Stimulated activated CD4-positive, alpha-beta T cell treated with anti-CD3 and anti-CD28 coated beads, TNF-alpha, amount 100 ng/mL, for 24 hours (primary cell): ENCODE results near the gene FAM163B.

Experiments used
- DNase-seq, 3 experiments: peaks; one replicate each; pipeline ENCODE4 v3.0.0-alpha.2; 2020; ENCODE audit warnings: low read depth in 3 of 3

FAM163B gene

DNA sequence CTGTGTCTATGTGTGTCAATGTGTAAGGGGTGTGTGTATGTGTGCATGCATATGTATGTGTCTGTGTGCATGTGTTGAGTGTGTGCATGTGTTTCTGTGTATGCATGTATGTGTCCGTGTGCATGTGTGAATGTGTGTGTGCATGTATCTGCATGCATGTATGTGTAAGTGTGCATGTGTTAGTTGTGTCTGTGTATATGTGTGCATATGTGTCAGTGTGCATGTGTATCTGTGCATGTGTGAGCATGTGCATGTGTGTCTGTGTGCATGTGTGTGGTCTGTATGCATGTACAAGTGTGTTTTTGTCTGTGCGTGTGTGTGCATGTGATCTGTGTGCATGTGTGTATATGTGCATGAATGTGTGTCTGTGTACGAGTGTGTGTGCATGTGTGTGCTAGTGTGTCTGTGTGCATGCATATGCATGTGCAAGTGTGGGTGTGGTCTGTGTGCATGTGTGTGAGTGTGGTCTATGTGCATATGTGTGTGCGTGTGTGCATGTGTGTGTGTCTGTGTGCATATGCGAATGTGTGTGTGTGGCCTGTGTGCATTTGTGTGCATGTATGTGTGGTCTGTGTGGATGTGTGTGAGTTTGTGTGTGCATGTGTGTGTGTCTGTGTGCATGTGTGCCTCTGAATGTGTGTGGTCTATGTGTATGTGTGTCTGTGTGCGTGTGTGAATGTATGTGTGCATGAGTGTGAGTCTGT is 9.6 kb downstream of the FAM163B start:
- no peak for DNase-seq

DNA sequence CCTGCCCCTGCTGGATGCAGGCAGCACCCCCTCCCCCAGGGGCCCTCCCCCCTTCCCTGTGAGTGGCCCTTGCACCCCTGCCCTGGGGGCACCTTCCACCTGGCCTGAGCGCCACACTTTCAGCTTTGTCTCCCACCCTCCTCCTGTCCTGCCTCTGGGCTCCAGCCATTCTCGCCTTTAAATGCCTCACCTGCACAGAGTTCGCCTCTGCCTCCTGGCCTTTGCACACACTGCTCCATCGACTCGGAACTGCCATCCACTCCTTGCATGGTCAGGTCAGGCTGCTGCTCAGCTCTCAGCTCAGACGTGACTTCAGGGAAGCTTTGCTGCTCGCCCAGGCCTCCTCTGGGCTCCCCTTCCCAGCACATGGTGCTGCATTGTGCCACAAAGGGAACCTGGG is 10.2 kb downstream of the FAM163B start:
- DNase-seq, result no peak

DNA sequence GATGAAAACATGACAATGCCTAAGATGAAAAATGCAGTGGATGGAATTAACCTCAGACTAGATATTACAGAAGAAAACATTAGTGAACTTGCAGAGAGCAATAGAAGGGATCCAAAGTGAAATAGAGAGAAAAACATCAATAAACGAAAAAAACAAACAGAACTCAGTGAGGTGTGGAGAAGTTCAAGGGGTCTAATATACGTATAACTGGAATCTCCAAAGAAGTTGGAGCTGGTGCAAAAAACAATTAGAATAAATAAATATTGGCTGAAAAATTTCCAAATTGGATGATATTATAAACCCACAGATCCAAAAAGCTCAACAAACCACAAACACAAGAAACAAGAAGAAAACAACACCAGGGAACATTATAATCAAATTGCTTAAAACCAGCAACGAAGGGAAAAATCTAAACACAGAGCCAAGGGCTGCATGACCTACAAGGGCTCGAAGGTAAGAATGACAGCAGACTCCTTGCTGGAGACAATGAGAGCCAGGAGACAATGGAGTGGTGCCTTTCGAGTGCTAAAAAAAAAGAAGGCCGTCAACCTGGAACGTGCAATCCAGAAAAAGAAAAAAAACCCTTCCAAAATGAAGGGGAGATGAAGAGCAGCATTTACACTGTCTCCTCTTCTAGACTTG is 11.8 kb downstream of the FAM163B start:
- DNase-seq, result no peak

DNA sequence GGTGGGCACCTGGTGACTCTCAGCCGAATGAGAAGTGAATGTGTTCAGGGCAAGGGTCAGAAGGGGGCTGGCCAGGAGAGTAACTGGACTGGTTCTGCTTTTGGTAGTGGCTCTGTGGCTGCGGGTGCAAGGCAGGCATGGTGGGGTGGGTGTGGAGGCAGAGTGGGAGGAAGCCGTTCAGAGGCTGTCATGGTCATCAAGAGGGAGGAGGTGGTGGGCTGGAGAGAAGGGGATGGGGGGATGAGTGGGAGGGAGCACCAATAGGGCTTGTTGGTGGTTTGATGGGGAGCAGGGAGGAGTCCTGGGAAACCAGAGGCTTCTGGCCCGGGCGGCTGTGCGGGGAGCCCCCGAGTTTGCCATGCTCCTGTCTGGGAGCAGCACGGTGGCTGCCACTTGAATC is 13.3 kb downstream of the FAM163B start:
- DNase-seq, result no peak

DNA sequence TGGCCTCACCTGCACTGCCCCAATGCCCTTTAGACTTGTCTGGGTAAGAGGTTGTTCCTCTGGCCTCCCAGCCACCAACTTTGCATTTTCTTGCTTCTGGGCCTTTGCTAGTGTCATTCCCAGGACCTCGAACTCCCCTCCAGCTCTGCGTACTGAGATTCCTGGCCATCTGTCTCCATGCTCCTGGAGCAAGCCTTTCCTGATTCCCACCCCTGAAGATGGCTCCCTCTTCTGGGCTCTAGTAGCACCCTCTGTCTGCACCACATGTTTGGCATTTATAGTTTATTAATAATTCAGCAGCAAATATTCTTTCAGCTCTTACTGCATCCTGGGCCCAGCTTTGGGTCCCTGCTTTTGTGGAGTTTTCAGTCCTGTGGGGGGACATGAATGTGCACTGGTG is 14.9 kb downstream of the FAM163B start:
- DNase-seq, result no peak

DNA sequence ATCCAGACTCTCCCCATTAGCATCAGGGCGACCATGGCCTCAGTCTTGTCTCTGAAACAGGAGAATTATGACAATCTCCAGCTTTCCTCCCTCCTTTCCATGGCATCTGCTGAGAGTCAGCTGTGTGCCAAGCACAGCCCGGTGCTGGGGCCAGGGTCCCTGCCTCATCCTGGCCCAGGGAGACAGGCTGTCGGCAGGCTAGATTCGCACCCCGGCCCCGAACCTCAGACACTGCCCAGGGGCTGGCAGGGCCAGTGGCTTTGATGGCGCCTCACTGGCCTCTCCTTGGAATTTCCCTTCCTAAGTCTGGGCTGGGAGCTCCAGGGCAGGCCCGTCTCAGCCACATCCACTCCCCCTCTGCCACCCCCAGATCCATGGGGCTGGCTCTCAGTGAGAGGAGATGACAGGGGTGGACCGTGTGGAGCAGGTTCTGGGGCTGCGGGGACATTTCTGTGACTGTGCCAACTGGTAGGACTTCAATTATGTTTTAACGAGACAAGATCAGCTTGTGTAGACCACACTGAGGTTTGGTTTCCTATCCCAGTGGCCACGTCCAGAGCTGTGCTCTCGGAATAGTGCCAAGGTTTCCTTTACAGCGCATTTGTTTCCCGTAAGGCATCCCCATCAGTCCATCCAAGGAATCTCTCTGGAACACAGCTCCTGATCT is 15.5 kb downstream of the FAM163B start:
- DNase-seq, result no peak

DNA sequence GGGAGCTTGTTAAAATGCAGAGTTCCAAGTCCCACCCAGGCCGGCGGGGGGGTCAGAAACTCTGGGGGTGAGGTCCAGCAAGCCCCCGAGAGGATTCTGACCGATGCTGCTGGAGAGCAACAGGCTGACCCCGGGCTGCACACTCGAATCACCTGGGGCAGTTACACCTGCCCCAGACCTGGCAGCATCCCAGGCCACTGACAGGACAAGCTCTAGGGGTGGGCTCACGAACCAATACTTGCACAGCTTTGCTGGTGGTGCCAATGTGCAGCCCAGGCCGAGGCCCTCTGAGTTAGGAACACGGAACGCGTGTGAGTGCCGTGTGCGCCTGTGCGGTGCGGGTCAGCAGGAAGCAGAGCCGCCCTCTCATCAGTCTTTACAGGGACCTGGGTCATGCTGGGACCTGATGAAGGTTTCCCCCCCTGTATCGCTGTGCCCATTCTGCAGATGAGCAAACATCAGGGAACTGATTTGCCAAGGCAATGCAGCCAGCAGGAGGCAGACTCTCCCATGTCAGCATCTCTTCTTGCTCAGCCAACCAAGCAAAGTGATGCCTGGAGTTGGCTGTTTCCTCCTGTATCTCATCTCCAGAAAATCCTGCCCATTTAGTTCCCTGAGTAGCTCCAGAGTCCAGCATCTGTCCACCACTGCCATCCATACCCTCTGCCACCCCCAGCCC is 16.3 kb downstream of the FAM163B start:
- peak in 1 of 3 experiments; percentile 20 for DNase-seq

DNA sequence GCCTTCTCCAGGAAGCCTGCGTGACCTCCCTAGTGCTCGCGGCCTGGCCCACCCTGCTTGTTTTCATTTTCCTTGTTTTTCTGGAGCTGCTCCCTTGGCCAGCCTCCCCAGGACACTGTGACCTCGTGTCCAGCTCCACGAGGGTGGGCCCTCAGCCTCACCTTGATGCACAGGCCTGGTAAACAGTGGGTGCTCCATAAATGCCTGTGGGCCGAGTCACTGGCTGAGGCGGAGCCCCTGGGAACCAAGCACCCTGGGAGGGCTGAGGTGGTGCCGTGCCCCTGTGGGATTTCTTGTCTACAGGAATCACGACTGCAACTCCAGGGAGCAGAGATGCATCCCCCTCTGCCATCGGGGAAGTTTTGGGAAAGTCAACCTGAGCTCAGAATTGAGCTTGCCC is 17.2 kb downstream of the FAM163B start:
- DNase-seq, result no peak

DNA sequence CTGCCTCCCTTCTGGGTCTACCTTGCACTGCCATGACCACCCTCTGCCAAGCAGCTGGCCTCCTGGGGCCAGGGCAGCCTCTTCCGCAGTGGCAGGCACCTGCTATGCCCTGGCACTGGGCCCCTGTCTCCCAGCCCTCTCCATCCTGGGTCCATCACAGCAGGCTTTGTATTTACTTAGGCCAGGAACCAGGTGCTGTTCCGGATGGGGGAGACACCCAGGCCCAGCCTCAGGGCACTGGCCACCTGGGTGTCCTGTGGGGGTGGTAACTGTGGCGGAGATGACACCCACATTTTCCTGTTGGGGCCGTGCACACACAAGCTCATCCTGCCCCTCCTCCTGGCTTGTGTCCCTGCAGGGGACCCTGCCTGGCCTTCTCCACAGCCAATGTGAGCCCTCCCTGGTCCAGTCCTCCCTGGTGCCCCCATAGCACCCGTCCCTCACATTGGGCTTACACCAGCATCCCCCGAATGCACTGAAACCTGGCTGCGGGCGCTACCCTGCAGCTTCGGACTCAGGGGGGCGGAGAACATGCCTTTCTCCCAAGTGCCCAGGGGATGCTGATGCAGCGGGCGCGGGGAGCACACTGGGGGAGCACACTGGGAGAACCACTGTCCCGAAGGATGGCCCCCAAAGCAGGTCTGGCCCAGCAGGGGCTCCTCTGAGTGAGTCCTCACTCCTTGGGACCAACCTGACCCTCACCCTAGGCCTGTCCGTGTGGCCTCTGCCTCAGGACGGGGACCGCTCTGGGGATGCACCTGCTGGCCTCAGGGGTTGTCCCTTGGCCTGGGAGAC is 17.9 kb downstream of the FAM163B start:
- no peak for DNase-seq

DNA sequence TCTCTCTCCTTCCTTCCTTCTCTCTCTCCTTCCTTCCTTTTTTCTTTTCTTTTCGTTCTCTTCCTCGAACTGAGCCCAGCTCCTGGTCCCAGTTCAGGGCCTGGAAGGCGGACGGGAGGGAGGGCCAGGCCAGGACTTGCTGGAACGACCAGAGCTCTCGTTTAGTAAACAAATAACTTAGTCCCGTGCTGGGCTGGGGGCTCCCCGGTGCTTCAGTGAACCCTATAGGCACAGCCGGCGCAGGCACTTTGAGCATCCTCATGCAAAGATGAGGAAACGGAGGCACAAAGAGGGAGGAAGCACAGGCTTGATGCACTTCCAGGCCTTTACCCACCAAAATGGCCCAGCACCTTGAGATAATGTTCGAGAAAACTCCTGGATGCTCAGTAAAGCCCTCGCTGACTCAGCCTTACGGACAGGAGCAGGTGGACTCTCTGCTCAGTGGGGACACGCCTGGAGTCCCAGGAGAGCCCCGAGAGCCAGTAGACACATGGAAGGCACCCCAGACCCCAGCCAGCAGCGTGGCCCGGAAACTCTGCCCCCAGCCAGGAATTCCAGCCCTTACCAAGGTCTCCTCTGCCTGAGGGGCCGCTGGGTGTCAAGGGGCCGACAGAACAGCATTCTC is 18.8 kb downstream of the FAM163B start:
- DNase-seq, result no peak

DNA sequence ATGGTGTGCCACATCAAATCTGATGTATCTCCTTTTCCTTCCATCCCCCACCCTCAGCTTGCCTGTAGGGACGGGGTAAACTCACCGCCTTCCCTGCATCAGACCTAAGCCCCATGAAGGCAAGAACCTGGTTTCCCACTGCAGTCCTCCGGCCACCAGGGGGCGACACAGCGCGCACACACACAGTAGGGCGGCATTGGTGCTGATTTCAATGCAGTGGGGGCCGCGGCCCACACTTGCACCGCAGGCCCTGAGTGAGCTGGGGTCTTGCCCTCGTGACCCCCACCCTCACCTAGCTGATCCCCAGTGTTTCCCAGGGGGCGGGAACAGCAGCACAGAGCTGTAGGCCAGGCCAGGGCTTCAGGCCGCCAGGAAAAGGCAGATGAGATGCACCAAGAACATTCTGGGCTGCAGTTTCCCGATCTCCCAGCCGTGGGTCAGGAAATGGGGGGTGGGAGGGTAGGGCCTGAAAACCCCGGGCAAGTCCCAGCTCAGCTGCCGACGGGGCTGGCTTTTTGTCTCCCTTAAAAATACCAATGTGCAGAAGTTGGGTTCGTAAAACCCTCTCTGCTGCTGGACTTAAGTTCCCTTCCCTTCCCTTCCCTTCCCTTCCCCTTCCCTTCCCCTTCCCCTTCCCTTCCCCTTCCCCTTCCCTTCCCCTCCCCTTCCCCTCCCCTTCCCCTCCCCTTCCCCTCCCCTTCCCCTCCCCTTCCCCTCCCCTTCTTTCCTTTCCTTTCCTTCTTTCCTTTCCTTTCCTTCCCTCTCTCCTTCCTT is 19.5 kb downstream of the FAM163B start:
- peak; percentile 20 to 42 (median 25) for DNase-seq

DNA sequence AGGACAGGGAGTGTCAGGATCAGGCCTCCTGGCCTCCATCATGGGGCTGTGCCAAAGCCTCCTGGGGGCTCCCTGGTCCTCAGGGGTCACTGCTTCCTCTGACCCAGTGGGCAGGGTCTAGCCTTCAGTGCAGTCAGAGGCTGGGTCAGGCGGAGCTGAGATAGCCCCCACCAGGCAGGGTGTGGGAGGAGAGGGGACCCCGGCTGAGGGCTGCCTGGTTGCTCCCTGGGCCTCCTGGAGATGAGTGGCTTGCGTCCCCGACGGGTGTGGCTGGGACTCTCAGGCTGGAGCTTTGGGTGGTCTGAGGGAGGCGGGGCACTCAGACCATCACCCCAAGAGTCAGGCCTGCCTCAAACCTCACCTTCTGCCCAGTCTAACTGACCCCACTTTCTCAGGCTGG is 21.7 kb downstream of the FAM163B start:
- no peak for DNase-seq

DNA sequence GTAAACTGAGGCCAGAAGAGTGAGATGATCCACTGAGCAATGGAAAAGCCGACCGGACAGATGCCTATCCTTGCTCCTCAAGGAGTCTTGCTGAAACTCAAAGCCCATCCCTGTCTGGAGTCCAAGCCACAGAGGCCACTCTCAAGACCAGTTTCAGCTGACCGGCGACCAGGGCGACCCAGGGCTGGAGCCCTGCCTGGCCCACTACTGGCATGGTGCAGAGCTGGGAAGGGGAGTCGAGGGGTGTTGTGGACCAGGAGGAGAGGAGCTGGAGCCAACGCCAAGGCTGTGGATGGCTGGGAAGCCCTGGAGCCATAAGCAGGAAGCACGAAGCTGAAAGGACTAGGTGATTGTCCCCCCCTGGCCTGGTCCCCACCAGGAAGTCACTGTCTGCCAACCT is 22.1 kb downstream of the FAM163B start:
- DNase-seq, result no peak

DNA sequence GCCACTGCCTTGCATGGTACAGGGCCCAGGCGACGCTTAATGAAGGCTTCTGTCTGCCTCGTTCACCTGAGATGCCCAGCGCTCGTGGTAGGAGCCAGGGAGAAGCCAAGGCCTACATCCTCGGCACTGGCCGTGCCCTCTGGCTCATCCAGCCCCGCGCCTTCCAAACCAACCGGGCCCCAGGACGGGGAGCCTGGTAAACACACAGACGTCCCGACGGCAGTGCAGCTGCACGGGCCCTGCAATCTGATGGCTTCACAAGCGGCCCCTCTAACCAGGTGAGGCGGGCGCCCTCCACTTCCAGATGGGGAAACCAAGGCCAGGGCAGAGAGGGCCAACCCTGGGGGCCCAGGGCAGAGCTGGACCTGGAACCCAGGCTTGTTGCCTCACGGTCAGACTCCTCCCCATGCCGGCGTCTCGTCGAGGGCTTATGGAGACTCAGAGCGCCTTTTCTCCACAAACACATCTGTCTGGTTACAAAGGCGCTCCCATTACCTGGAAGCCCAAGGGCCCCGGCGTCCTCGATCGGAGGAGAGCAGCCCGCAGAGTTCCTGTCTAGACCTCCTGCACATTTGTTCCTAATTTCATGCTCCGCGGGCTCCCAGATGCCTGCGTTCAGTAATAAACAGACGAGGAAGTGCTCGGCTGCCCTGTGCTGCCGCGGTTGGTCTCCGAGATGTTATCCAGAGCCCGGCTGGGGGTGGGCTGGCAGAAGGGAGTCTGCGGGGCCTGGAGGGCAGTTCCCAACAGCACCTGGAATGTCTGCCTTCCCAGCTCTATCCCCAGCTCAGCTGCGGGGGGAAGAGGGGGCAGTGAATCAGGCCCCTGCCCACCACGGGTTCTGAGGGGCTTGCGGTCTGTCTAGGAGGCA is 23.5 kb downstream of the FAM163B start:
- no peak for DNase-seq

DNA sequence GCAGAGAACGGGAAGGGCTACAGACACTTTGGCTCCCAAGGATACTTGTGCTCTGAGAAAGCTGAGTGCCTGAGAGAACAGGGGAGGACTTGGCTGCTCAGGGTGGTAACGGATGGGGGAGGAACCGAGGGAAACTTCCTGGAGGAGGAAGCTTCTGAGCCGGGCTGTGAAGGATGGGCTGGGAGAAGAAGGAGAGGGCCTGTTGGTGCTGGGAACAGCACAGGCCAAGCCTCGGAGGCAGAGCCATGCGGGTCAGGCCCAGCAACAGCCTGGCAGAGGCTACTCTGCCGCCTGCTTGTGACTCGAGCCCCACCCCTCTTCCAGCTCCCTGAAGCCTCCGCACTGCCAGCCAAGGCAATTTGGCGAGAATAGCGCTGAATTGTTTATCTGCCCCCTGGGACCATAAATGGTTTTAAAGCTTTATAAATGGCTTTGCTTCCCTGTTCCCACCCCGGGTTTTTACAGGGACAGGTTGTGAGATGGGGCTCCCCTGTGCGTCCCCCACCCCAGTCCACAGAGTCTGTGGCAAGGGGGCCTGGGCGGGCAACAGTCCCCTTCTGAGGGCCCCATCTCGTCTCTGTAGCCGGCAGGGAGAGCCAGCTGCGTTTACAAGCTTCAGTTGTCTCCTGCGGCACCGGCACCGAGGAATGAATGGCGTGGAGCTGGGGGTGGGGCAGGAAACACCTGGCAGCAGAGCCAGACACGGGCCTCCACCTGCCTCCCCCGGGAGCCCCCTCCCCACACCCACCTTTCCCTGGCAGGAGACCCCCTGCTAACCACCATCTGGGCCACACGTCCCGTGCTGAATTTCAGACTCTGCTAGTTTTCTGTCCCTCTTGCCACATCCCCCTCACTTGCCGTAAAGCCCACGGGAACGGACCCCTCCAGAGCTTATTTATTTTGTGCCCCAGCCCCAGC is 24.4 kb downstream of the FAM163B start:
- no peak for DNase-seq

DNA sequence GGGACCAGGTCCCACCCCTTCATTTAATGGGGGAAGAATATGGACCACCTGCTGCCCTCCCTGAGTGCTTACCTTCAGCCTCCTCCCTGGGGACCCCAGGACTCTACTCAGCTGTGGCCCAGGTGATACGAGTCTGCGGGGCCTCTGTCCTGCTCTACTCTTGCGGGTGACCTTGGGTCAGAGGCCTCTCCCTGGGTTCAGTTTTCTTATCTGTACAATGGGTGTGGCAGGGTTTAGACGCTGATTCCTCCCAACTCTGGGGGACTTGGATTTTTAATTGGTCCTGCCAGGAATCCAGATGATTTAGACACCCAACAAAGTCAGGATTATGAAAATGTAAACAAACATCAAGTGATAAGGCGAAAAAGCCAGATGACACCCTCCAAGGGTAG is 25.0 kb downstream of the FAM163B start:
- DNase-seq, result no peak

DNA sequence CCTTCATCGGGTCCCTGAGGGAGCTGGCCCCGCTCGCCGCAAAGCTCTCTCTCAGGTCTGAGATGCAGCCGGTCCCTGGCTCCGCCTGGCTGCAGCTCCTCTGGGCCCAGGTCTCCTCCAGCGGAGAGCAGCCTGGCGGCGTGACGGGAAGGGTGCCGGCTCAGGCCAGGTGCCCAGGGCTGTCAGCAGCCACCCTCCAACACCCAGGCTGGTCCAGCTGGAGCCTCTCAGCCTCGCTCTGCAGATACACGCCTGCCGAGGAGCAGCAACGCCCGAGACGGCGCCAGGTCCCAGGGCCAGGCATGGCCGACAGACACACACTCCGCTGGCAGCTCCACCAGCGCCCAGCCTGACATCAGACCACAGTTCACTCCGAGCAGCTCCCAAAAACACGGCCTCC is 25.6 kb downstream of the FAM163B start:
- DNase-seq, result no peak

DNA sequence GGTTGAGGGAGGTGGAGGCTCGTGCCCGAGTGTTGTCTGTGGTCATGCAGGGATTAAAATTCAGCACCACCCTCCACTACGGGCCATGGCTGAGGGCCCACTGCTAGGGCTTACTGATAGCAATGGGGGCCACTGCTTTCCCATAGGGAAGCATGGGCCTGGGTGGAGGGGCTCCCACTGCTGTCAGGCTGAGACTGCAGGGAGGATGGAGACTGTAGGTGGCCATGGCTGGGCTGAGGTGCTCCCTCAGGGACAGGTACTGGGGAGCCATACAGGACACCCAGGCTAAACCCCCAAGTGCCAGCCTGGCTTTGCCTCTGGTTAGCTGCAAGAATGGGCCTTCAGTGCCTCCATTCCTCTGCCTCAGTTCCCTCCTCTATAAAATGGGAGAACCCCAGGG is 26.1 kb downstream of the FAM163B start:
- no peak for DNase-seq
